GM12878 (cell line): Measurements from ENCODE around the gene RBBP8NL.

Source experiments
- POLR2A ChIP-seq: IDR thresholded peaks from 2 replicates; pipeline ENCODE4 v1.6.1; 2011; ENCODE audit warnings: low read depth, mild to moderate bottlenecking, low read length
- POLR2AphosphoS5 ChIP-seq: IDR thresholded peaks from 2 replicates; pipeline ENCODE4 v1.6.1; 2011; ENCODE audit warnings: mild to moderate bottlenecking, low read length, inconsistent platforms
- SUZ12 ChIP-seq: fragments of 200-600 bp; sonication (generic); IDR thresholded peaks from one replicate; pipeline ENCODE4 v1.6.1; 2018; ENCODE audit warnings: antibody characterized with exemption, mild to moderate bottlenecking; ENCODE audit not compliant: unreplicated experiment

DNA sequence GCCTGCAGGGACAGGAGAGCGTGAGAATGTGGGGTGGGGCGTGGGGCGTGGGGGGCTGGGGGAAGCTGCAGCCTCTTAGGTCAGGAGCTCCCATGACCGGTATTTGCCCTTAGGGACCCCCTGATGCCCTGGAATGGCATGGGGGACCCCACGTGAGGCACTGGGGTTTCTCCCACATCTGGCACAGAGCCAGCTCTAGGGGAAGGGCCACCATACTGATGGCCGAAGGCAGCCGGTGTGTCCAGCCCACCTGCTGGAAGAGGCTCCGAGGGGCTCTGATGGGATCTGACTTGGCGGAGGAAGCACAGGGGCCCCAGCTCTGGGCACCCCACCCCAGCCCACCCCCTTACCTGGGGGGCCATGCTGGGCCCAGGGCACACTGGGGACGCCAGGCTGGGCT is 37.7 kb upstream of the RBBP8NL start:
- TF ChIP-seq POLR2A (no peak), SUZ12 (no peak), POLR2AphosphoS5 (no peak)
